ENCODE results near the gene TRIB2. TPM values are rescaled to one million over a fixed set of nuclear protein-coding genes. Genes with fewer than 3 reads are reported as not detected.

The TRIB2 gene
- polyA plus RNA-seq, 1 of the 3 experiments (the other 2 are of a cell fraction) = 27.5 TPM

DNA sequence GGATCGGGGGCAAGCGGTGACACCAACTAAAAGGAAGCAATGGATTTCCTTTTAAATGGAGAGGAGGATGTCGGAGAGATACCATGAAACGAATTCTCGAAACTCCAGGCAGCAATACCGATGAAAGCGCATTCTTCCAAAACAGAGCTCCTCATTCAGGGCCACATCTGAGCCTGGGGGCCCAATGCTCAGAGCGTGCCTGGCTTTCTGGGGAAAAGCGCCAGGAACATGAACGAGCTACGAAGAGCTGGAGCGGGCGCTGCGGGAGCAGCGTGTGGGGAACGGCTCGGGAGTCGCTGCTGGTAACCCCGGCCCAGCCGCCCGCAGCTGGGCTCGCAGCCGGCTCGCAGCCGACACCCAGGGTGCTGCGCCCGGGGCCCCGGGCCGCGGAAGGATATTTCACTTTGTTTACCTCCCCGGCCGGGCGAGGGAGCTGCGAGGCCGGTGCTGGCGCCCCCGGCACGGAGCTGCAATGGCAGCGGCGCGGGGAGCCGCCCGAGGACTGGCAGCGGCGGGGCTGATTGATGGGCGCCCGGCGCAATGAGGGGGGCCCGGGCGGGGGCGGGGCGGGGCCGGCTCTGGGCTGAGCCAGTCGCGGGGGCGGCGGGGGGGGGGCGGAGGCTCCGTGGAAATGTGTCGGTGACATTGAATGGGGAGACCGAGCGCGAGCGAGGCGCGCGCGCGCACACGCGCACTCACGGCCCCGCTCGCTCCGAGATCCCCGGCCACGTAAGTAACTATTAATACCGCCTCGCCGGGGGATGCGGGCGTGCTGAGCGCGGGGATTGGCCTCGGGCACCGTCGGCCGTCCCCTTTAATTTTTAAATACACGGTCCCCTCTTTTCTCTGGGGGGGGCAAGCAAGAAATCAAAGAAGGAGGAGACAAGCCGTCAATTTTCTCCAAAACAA, at the start of gene TRIB2 (continued):
- TF ChIP-seq USF1 (IDR thresholded peaks at IDR 0.05; ENCODE audit: borderline replicate concordance, low read depth) = no peak
- TF ChIP-seq, protein P1, sequence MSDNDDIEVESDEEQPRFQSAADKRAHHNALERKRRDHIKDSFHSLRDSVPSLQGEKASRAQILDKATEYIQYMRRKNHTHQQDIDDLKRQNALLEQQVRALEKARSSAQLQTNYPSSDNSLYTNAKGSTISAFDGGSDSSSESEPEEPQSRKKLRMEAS (IDR thresholded peaks at IDR 0.05; ENCODE audit: low read depth) = peak; percentile 51
- no peak for TF ChIP-seq FOXM1 (IDR thresholded peaks at IDR 0.05; ENCODE audit: low read depth)
- no peak for TF ChIP-seq GATA2 (CRISPR knock-in tag; IDR thresholded peaks at IDR 0.05)
- TF ChIP-seq JUND (IDR thresholded peaks at IDR 0.05) = no peak
- no peak for TF ChIP-seq RFX5 (IDR thresholded peaks at IDR 0.05; ENCODE audit: low read length)
- TF ChIP-seq TEAD4 (IDR thresholded peaks at IDR 0.05; ENCODE audit: borderline replicate concordance, insufficient read depth) = peak; percentile 43; the same call in 1 of the 2 replicates
- no peak for TF ChIP-seq FOSL2 (IDR thresholded peaks at IDR 0.05; ENCODE audit: borderline replicate concordance, low read depth)
- TF ChIP-seq GABPA (IDR thresholded peaks at IDR 0.05; ENCODE audit: low read depth) = no peak; the same call in 1 of the 2 replicates
- TF ChIP-seq EP300 (IDR thresholded peaks at IDR 0.05; ENCODE audit: borderline replicate concordance in 1 of 2, low read depth in 1 of 2, low read length in 1 of 2) = no peak; a peak in 2 of 4 replicates
- TF ChIP-seq TAF1 (IDR thresholded peaks at IDR 0.05; ENCODE audit: borderline replicate concordance, low read depth, low read length) = peak; percentile 82
- TF ChIP-seq NFIC (IDR thresholded peaks at IDR 0.05; ENCODE audit: borderline replicate concordance) = no peak
- TF ChIP-seq POLR2AphosphoS5 (IDR thresholded peaks at IDR 0.05; ENCODE audit: low read depth, low read length) = peak; percentile 79
- TF ChIP-seq YY1 (IDR thresholded peaks at IDR 0.05; ENCODE audit: low read depth) = peak; percentile 11; the same call in 1 of the 2 replicates
- peak; percentile 6; the same call in 1 of the 2 replicates for TF ChIP-seq TCF12 (IDR thresholded peaks at IDR 0.05)

GRCh38 chr2:12669036-12669435, 47.7 kb upstream of the TRIB2 start:
- no peak overlapping the region for H3K4me2 ChIP-seq
- ChIA-PET CTCF (interaction anchor here (2.2 kb wide), 1 partner anchor 47 kb away, joined by 5 read pairs; the partner anchor contains the start of gene TRIB2), POLR2A (no interaction called here)
- H3K4me3 ChIP-seq (ENCODE audit: low read depth in 2 of 2, low read length in 1 of 2) = no peak overlapping the region
- no peaks in the 10 kb centered on the region for H3K36me3 ChIP-seq (replicated peaks in 1 of 2; ENCODE audit: control insufficient read depth in 1 of 2, insufficient read depth in 2 of 2, low read length in 1 of 2)
- 0 out of 2 replicates have a peak, but pooled peaks cover 7% of the 10 kb centered on the region for H3K9me3 ChIP-seq
- H3K79me2 ChIP-seq (ENCODE audit: insufficient read depth) = no peaks in the 10 kb centered on the region
- no peaks in the 10 kb centered on the region; a peak in 1 of 4 replicates for H3K4me1 ChIP-seq (ENCODE audit: control insufficient read depth in 1 of 2, insufficient read depth in 2 of 2, low read depth in 1 of 2, low read length in 1 of 2)
- TF ChIP-seq EZH2phosphoT487 (IDR thresholded peaks at IDR 0.05; ENCODE audit: borderline replicate concordance, low read depth) (no peak), NRF1 (IDR thresholded peaks at IDR 0.05; ENCODE audit: low read depth, low read length) (no peak), FOXM1 (IDR thresholded peaks at IDR 0.05; ENCODE audit: low read depth) (no peak), RFX5 (IDR thresholded peaks at IDR 0.05; ENCODE audit: low read length) (no peak), TCF12 (IDR thresholded peaks at IDR 0.05) (no peak), RXRA (IDR thresholded peaks at IDR 0.05; ENCODE audit: borderline replicate concordance, low read depth) (no peak), CTCF (IDR thresholded peaks at IDR 0.05) (no peak)
- TF ChIP-seq, protein P2, sequence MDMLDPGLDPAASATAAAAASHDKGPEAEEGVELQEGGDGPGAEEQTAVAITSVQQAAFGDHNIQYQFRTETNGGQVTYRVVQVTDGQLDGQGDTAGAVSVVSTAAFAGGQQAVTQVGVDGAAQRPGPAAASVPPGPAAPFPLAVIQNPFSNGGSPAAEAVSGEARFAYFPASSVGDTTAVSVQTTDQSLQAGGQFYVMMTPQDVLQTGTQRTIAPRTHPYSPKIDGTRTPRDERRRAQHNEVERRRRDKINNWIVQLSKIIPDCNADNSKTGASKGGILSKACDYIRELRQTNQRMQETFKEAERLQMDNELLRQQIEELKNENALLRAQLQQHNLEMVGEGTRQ (IDR thresholded peaks at IDR 0.05; ENCODE audit: borderline replicate concordance, low read depth, low read length) = no peak
- TF ChIP-seq, protein P3, sequence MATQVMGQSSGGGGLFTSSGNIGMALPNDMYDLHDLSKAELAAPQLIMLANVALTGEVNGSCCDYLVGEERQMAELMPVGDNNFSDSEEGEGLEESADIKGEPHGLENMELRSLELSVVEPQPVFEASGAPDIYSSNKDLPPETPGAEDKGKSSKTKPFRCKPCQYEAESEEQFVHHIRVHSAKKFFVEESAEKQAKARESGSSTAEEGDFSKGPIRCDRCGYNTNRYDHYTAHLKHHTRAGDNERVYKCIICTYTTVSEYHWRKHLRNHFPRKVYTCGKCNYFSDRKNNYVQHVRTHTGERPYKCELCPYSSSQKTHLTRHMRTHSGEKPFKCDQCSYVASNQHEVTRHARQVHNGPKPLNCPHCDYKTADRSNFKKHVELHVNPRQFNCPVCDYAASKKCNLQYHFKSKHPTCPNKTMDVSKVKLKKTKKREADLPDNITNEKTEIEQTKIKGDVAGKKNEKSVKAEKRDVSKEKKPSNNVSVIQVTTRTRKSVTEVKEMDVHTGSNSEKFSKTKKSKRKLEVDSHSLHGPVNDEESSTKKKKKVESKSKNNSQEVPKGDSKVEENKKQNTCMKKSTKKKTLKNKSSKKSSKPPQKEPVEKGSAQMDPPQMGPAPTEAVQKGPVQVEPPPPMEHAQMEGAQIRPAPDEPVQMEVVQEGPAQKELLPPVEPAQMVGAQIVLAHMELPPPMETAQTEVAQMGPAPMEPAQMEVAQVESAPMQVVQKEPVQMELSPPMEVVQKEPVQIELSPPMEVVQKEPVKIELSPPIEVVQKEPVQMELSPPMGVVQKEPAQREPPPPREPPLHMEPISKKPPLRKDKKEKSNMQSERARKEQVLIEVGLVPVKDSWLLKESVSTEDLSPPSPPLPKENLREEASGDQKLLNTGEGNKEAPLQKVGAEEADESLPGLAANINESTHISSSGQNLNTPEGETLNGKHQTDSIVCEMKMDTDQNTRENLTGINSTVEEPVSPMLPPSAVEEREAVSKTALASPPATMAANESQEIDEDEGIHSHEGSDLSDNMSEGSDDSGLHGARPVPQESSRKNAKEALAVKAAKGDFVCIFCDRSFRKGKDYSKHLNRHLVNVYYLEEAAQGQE (IDR thresholded peaks at IDR 0.05; ENCODE audit: low read depth, low read length) = no peak
- no peaks in the 10 kb centered on the region for H3K9me2 ChIP-seq
- no peak overlapping the region for H3K27ac ChIP-seq (ENCODE audit: low read depth in 2 of 2, low read length in 1 of 2)
- no peak overlapping the region; the same call in 1 of the 2 replicates for H2AFZ ChIP-seq (ENCODE audit: low read depth)
- no peak for DNase-seq
- H4K20me1 ChIP-seq (ENCODE audit: insufficient read depth) = no peaks in the 10 kb centered on the region
- H3K27me3 ChIP-seq (ENCODE audit: insufficient read depth) = no peaks in the 10 kb centered on the region
- 44% methylated on average over 3 of the region's 3 CpGs for WGBS (ENCODE audit: low lambda C conversion rate)
- no peaks in the 10 kb centered on the region for H3F3A ChIP-seq (replicated peaks; ENCODE audit: insufficient read depth)
- no peak overlapping the region for H3K9ac ChIP-seq
